Muscle of arm (tissue), 12 donors: ENCODE measurements around the gene REC8. TPM values are rescaled to one million over a fixed set of nuclear protein-coding genes. Genes with fewer than 3 reads are reported as not detected.

ENCODE experiments used
- DNase-seq: peaks from one replicate; pipeline ENCODE4 v3.0.0-alpha.2; 2013
- polyA plus RNA-seq, 12 donors: library from polyadenylated mRNA; unstranded; fragments of 120-200 nt; gene quantifications; one replicate each; pipeline ENCODE4 v1.2.1, GENCODE V29; 2013; ENCODE audit not compliant: insufficient read length in 12 of 12

The REC8 gene
- polyA plus RNA-seq, 12 donors = 5.7 to 52.4 (median 8.6) TPM; not detected in 1

GRCh38 chr14:24156840-24157239, 15.0 kb upstream of the REC8 start:
- DNase-seq = no peak

DNA sequence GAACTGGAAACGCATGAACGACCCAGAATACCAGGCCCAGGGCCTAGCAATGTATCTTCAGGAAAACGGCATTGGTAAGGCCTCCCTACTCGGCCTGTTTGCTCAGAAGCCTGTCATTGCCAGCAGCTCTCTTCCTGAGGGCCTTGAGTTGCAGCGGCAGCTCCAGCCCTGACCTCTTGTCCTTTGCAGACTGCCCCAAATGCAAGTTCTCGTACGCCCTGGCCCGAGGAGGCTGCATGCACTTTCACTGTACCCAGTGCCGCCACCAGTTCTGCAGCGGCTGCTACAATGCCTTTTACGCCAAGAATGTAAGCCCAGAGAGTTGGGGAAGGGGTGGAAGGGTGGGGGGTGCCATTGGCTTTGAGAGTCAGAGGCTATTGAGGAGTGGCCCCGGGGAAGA, 14.5 kb upstream of the REC8 start:
- DNase-seq = no peak

DNA sequence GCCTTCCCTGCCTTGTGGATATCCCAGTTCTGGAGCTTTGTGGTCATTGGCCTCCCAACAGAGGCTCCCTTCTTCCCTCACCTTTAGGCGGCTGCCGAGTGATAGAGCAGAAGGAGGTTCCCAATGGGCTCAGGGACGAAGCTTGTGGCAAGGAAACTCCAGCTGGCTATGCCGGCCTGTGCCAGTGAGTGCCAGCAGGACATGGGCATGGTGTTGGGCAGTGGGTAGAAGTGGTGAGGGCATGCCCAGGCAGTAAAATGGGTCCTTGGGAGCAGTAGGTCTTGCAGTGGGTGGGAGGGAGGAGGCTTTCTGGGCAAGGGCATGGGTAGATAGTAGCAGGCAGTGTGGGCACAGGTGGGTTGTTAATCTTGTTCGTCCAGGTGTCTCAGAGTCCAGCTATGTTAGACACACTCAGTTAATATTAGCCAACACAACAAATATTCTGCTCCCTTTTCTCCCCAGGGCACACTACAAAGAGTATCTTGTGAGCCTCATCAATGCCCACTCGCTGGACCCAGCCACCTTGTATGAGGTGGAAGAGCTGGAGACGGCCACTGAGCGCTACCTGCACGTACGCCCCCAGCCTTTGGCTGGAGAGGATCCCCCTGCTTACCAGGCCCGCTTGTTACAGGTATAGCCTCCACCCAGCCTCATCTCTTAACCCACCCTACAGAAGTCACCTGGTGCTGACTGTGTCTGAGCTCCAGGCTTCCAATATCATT, 11.9 kb upstream of the REC8 start:
- DNase-seq = no peak

- DNase-seq = no peak
These were observed 11.4 kb upstream of the REC8 start for GRCh38 chr14:24160499-24160849.

GRCh38 chr14:24160850-24161804, 10.8 kb upstream of the REC8 start, which contains the start of gene IRF9:
Gene IRF9, plus strand, starts transcription at chr14:24161265. Its CDS starts 880 bp downstream, at chr14:24162145.
- peak; percentile 96 for DNase-seq

- no peak for DNase-seq
These were observed 9.8 kb upstream of the REC8 start for GRCh38 chr14:24162093-24162492.

DNA sequence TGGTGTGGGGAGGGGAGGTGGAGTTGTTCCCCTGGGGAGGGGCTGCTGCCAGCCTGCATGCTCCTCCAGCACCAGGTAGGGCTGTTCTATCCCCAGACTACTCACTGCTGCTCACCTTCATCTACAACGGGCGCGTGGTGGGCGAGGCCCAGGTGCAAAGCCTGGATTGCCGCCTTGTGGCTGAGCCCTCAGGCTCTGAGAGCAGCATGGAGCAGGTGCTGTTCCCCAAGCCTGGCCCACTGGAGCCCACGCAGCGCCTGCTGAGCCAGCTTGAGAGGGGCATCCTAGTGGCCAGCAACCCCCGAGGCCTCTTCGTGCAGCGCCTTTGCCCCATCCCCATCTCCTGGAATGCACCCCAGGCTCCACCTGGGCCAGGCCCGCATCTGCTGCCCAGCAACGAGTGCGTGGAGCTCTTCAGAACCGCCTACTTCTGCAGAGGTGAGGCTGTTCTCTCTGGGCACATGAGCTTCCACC, 7.3 kb upstream of the REC8 start:
- DNase-seq = no peak

GRCh38 chr14:24165785-24166184, 6.1 kb upstream of the REC8 start:
- no peak for DNase-seq

DNA sequence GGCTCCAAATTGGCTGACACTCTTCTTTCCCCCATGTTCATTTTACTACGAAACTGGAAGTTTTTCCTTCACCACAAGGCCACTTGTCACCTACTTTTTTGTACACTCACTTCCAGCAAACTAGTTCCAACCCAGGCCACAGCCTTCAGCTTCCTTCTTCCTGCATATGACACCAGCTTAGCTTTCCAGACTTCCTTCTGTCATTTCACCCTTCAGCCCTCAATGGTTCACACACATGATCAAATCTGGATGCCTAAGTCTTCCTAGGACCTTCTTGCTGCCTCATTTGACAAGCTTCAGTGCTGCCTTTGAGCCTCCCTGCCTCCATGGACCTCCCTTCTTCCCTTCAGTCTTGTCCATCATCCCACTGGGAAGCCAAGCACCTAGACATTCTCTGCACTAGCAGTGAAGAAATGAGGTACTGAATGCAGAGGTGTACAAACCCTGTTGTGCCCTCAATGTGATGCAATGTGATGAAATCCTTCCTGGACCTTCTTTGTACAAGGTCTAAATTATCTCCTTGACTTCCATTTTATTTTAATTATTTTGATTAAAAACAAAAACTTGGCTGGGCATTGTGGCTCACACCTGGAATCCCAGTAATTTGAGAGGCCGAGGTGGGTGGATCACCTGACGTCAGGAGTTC, 4.3 kb upstream of the REC8 start:
- DNase-seq = no peak

DNA sequence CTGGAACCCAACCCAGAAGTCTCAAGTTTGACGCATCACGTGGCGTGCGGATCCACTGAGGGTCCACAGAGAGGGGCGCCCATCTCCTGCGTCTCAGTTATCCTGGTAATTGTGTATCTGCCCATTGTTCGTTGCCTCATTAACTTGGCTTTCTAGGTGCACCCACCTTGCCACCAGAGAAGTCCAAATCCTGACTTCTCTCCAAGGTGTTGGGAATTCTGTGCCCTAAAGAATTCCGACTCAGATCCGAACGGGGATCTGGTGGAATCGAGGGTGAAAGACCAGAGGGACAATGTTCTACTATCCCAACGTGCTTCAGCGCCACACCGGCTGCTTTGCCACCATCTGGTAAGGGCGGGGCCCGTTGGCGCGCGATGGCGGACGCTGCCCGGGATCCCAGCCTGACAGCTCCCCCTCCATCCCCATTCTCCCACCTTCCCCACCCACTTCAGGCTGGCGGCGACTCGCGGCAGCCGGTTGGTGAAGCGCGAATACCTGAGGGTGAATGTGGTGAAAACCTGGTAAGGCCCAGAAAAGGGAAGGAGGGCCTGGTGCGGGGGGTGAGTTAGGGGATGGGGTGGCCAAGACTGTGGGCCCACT, 481 bp downstream of the REC8 start:
- DNase-seq = no peak

DNA sequence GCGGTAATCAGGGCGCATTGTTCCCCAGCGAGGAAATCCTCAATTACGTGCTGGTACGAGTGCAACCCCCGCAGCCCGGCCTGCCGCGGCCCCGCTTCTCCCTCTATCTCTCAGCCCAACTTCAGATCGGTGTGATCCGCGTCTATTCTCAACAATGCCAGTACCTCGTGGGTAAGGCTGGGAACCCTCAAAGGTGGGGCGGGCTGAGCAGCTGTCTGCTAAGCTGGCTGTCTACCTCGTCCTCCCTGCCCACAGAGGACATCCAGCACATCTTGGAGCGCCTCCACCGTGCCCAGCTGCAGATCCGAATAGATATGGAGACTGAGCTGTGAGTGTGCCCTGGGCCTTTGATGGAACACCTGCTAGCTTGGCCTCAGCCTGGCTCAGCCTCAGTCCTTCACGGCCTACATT, 996 bp downstream of the REC8 start:
- no peak for DNase-seq

DNA sequence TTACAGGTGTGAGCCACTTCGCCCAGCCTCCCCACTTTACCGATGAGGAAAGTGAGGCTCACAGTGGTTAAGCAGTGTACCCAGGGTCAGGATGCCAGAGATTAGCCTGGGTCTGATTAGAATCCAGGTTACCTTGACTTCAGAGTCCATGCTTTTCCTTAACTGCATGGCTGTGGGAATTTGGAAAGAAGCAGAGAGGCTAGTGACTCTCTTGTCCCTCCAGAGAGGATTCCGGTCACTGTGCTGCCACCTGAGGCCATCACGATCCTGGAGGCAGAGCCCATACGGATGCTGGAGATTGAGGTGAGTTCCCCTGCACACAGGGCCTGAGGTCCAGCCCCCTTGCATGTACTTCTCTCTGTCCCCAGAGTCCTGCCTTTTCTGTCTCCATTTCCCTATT, 4.7 kb downstream of the REC8 start:
- no peak for DNase-seq

DNA sequence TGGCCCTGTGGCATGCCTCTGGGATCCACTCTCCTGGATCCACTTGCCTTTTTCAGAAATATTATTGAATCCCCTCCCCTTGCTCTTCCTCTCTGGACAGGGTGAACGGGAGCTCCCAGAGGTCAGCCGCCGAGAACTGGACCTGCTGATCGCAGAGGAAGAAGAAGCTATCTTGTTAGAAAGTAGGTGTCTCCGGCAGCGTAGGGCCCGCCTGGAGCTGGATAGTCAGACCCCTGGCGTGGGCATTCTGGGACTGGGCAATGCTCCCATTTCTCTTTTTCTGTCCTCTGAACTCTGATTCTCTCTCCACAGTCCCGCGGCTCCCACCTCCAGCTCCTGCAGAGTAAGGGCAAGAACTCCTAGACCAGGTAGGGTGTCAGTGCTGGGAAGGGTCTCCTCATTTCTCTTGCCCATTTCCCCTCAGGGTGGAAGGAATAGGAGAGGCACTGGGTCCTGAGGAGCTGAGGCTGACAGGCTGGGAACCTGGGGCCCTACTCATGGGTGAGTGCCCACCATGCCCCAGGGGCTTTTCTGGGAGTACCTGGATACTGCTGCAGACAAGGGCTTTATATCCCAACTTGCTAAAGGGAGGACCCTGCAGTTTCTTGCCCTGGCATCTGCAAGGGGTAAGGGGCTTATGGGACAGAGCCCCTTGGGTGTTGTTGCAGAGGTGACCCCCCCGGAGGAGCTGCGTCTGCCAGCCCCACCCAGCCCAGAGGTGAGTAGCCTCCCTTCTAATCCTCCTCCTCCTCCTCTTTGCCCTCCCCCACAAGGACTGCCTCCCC, 5.4 kb downstream of the REC8 start:
- DNase-seq = no peak

DNA sequence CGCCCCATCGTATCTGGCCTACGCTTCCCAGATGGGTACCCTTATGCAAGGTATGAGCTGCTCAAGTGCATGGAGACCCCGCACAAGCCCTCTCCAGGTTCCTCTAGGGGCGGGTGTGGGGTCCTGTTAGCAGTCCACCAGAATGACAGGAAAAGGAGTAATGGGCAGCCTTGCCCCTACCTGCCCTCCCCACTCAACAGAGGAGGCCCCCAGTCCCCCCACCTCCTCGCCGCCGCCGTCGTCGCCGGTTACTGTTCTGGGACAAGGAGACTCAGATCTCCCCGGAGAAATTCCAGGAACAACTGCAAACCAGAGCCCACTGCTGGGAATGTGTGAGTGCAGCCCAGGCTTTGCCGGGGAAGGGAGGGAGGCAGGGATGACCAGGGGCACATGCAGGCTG, 6.0 kb downstream of the REC8 start:
- DNase-seq = no peak

DNA sequence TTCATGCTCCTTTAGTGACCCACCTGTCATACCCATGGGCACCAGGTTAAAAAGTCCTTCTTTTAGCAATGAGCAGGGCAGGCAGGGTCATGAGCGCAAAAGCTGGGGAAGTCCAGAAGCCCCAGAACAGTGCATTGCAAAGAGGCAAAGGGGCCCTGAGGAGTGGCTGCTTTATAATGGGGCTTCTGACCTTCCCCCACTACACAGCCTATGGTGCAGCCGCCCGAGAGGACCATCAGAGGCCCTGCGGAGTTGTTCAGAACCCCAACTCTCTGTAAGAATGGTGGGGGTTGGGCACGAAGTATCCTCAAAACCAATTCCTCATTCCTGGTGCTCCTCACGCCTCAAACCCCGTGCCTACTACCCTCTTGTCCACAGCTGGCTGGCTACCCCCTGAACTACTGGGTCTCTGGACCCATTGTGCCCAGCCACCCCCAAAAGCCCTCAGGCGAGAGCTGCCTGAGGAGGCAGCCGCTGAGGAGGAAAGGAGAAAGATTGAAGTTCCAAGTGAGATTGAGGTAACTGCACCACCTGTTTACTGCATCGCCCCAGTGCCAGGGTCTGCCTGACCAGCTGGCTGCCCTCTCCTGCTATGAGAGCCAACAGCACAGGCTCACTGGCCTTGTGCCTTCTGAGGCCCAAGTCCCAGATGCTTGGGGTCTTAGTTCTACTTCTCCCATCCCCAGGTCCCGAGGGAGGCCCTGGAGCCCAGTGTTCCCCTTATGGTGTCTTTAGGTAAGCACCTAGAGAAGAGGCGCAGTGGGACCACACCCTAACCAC, 6.7 kb downstream of the REC8 start:
- no peak for DNase-seq

- DNase-seq = no peak
These were observed 7.5 kb downstream of the REC8 start for GRCh38 chr14:24179294-24179960.

DNA sequence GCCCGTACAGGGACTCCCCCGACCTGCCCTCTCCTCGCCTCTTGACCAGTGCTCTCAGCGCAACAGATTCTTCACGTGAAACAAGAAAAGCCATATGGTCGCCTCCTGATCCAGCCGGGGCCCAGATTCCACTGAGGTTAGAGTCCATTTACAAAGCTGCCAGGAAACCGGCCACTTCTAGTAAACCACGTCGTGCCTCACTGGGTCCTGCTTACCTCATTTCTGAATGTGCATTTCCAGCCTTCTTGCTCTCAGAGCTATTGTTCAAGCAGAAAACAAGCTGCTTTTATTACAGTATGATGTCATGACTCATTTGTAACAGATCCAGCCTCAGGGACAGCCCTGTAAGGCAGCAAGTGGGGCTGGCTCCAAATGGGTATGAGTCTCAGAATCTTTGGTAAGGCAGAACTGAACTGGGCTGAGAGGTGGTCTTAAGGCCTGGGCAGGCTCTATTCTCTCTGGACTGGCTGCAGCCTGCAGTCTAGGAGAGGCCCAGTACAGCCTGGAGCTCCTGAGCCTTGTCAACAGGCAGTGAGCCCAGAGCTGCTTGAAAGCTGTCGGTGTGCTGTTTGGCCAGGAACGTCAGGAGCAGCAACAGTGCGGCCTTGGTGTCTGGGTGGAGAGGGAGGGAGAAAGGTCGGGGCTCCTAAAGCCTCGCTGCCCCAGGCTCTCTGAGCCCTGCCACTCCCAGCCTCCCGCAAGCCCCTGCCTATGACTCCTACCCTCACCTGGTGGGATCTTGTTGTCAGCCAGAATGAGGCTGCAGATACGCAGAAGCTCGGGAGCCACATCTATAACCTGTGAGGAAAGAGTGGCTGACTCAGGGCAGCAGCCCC, 8.3 kb downstream of the REC8 start:
- DNase-seq = no peak

GRCh38 chr14:24181371-24182077, 9.6 kb downstream of the REC8 start:
- DNase-seq = no peak
